Osteoblast (primary cell): ENCODE data around the gene ATP11A. TPM values are rescaled to one million over a fixed set of nuclear protein-coding genes. Genes with fewer than 3 reads are reported as not detected.

ENCODE experiments used
- total RNA-seq: library from RNA; depleted of rRNA; stranded (reverse); fragments of >200 nt; gene quantifications from 2 replicates; pipeline ENCODE4 v1.2.3, GENCODE V29; 2012

Gene ATP11A
- total RNA-seq, 1 donor: 7.6 TPM

Other genes with a start within 250 kb of the ATP11A start
- 15.3 and 17.0 TPM in 2 replicates for gene TUBGCP3, start 101.9 kb upstream of the ATP11A start, total RNA-seq